CD14-positive monocyte (primary cell): ENCODE data around the gene BORCS8. TPM values are rescaled to one million over a fixed set of nuclear protein-coding genes. Genes with fewer than 3 reads are reported as not detected.

Source experiments
- DNase-seq, 3 donors: peaks; one replicate each; pipeline ENCODE4 v3.0.0-alpha.2; 2011 to 2022
- H2AFZ ChIP-seq: 2 replicates; pipeline ENCODE4 v1.6.0; 2012; ENCODE audit warnings: mild to moderate bottlenecking, low read depth, low read length, inconsistent platforms; ENCODE audit not compliant: insufficient read depth, poor library complexity, severe bottlenecking
- H3K27ac ChIP-seq, 2 donors: 1 replicate in 1 of 2; 2 replicates in 1 of 2; pipeline ENCODE4 v1.5.1; 2012 to 2013; ENCODE audit warnings: low read length in 2 of 2, control low read depth in 1 of 2, inconsistent platforms in 1 of 2, low read depth in 1 of 2, mild to moderate bottlenecking in 1 of 2
- H3K27me3 ChIP-seq, 2 donors: one replicate each; pipeline versions ENCODE4 v1.6.0 to v1.6.1; 2011 to 2013; ENCODE audit warnings: low read length in 2 of 2; ENCODE audit not compliant: control insufficient read depth in 2 of 2, insufficient read depth in 2 of 2
- H3K36me3 ChIP-seq, 2 donors: replicated peaks in 1 of 2; 1 replicate in 1 of 2; 2 replicates in 1 of 2; pipeline versions ENCODE4 v1.5.1 to v1.6.1; 2012 to 2013; ENCODE audit warnings: low read length in 2 of 2, control low read depth in 1 of 2, inconsistent platforms in 1 of 2, mild to moderate bottlenecking in 1 of 2; ENCODE audit not compliant: insufficient read depth in 2 of 2, control insufficient read depth in 1 of 2
- H3K4me1 ChIP-seq, 2 donors: 1 replicate in 1 of 2; 2 replicates in 1 of 2; pipeline versions ENCODE4 v1.5.1 to v1.6.1; 2012 to 2013; ENCODE audit warnings: low read length in 2 of 2, control low read depth in 1 of 2, inconsistent platforms in 1 of 2, mild to moderate bottlenecking in 1 of 2, moderate library complexity in 1 of 2; ENCODE audit not compliant: insufficient read depth in 2 of 2, control insufficient read depth in 1 of 2
- H3K4me2 ChIP-seq: replicated peaks from 2 replicates; pipeline ENCODE3; 2012; ENCODE audit warnings: low read length, moderate library complexity, mild to moderate bottlenecking; ENCODE audit not compliant: poor library complexity, severe bottlenecking; ENCODE audit errors: extremely low read depth
- H3K4me3 ChIP-seq, 3 experiments: fragments of 200-600 bp in 1 of 3; sonication (generic) in 1 of 3; replicated peaks in 1 of 3; 1 replicate in 2 of 3; 2 replicates in 1 of 3; pipeline ENCODE4 v1.5.1; 2011 to 2013; ENCODE audit warnings: low read length in 3 of 3, mild to moderate bottlenecking in 3 of 3, control low read depth in 2 of 3, low read depth in 2 of 3, inconsistent platforms in 1 of 3, moderate library complexity in 1 of 3
- H3K79me2 ChIP-seq: 2 replicates; pipeline ENCODE4 v1.6.0; 2012; ENCODE audit warnings: mild to moderate bottlenecking, control low read depth, inconsistent platforms, low read length, moderate library complexity; ENCODE audit not compliant: insufficient read depth
- H3K9ac ChIP-seq: 2 replicates; pipeline ENCODE4 v1.6.0; 2017; ENCODE audit warnings: low read length, mild to moderate bottlenecking; ENCODE audit not compliant: insufficient read depth, poor library complexity, severe bottlenecking
- H3K9me3 ChIP-seq, 2 donors: replicated peaks in 1 of 2; 1 replicate in 1 of 2; 2 replicates in 1 of 2; pipeline versions ENCODE4 v1.5.1 to v1.6.1; 2012 to 2013; ENCODE audit warnings: low read length in 2 of 2, control low read depth in 1 of 2; ENCODE audit not compliant: control insufficient read depth in 1 of 2, insufficient read depth in 1 of 2
- H4K20me1 ChIP-seq: 2 replicates; pipeline ENCODE4 v1.6.0; 2012; ENCODE audit warnings: mild to moderate bottlenecking, low read length, control low read depth, moderate library complexity; ENCODE audit not compliant: insufficient read depth
- H3K27ac Mint-ChIP-seq, 7 donors: one replicate each; pipeline ENCODE4 v1.8.0; 2020; ENCODE audit warnings: mild to moderate bottlenecking in 7 of 7, mixed read lengths in 7 of 7, moderate library complexity in 6 of 7, inconsistent platforms in 2 of 7
- H3K27me3 Mint-ChIP-seq, 3 donors: one replicate each; pipeline ENCODE4 v1.8.0; 2021 to 2022; ENCODE audit warnings: low read depth in 3 of 3, mild to moderate bottlenecking in 3 of 3, mixed read lengths in 3 of 3, moderate library complexity in 3 of 3, inconsistent platforms in 1 of 3
- H3K36me3 Mint-ChIP-seq, 2 donors: one replicate each; pipeline ENCODE4 v1.8.0; 2020; ENCODE audit warnings: mixed read lengths in 2 of 2, inconsistent platforms in 1 of 2, mild to moderate bottlenecking in 1 of 2
- H3K4me1 Mint-ChIP-seq: one replicate; pipeline ENCODE4 v1.8.0; 2020; ENCODE audit warnings: mild to moderate bottlenecking, mixed read lengths
- H3K4me3 Mint-ChIP-seq, 2 donors: one replicate each; pipeline ENCODE4 v1.8.0; 2020; ENCODE audit warnings: mild to moderate bottlenecking in 2 of 2, mixed read lengths in 2 of 2, moderate library complexity in 1 of 2
- H3K9me3 Mint-ChIP-seq, 7 donors: one replicate each; pipeline ENCODE4 v1.8.0; 2020 to 2022; ENCODE audit warnings: mixed read lengths in 7 of 7, mild to moderate bottlenecking in 6 of 7, moderate library complexity in 6 of 7, inconsistent platforms in 2 of 7
- CTCF ChIP-seq: fragments of 200-600 bp; IDR thresholded peaks from one replicate; pipeline ENCODE4 v1.8.0; 2022; ENCODE audit warnings: antibody characterized with exemption, mild to moderate bottlenecking
- WGBS: methylation state at CpG from one replicate; pipeline ENCODE4 v1.1.5; 2013; ENCODE audit warnings: missing lambda C conversion rate; ENCODE audit not compliant: insufficient coverage; 5-methylcytosine and 5-hydroxymethylcytosine counted together
- intact Hi-C, 2 donors: fragments of 100-400 bp; cut with micrococcal nuclease; formaldehyde crosslinking; loops; one replicate each; pipeline versions ENCODE4 v1.15.0 to v1.15.1; 2023
- polyA plus RNA-seq, 3 donors: library from polyadenylated mRNA; depleted of rRNA in 1 of 3; unstranded in 2 of 3; stranded (reverse) in 1 of 3; fragments of 300-500 nt in 2 of 3; fragments of >200 nt in 1 of 3; fragmentation: Illumina TruSeq in 2 of 3; gene quantifications; 1 replicate in 2 of 3; 2 replicates in 1 of 3; pipeline ENCODE4 v1.2.3, GENCODE V29; 2012 to 2021

Gene BORCS8
- polyA plus RNA-seq, 3 donors, result 31.6 to 44.1 (median 36.5) TPM

- peak; percentile 61 for TF ChIP-seq CTCF
- no peaks in the 10 kb centered on the region for H3K9me3 ChIP-seq
- peaks cover 16 to 17% of the 10 kb centered on the region in 2 donors for H3K4me1 ChIP-seq
- WGBS, result 36% methylated on average over 3 of the region's 5 CpGs
- no peak overlapping the region for H3K4me2 ChIP-seq
- no peak overlapping the region for H3K27ac ChIP-seq
- intact Hi-C loops, result loop anchor here (5.0 kb wide), 1 partner anchor 88 kb away; no protein-coding TSS in a partner anchor
- peaks cover 0 to 2% (median 0%) of the 10 kb centered on the region in 7 donors for H3K9me3 Mint-ChIP-seq
- H3K4me3 ChIP-seq, result no peak overlapping the region
- peaks cover 26% of the 10 kb centered on the region for H3K4me1 Mint-ChIP-seq
- no peaks in the 10 kb centered on the region for H3K27me3 ChIP-seq
- no peaks in the 10 kb centered on the region for H4K20me1 ChIP-seq
- H3K36me3 ChIP-seq, result no peaks in the 10 kb centered on the region
- H3K9ac ChIP-seq, result no peak overlapping the region
- no peaks in the 10 kb centered on the region for H3K36me3 Mint-ChIP-seq
- no peak overlapping the region for H2AFZ ChIP-seq
- no peaks in the 10 kb centered on the region for H3K79me2 ChIP-seq
- H3K4me3 Mint-ChIP-seq, result no peak overlapping the region
- H3K27me3 Mint-ChIP-seq, result peaks cover 8 to 11% (median 10%) of the 10 kb centered on the region in 3 donors
- H3K27ac Mint-ChIP-seq, result peak overlapping the region in 1 of 7 donors; percentile 19
- no peak for DNase-seq
These were observed 52.1 kb downstream of the BORCS8 start for GRCh38 chr19:19139876-19140229.

- no peaks in the 10 kb centered on the region for H3K27me3 ChIP-seq
- no peak for TF ChIP-seq CTCF
- peak within 1 kb of the TSS; percentile 100 for H2AFZ ChIP-seq
- H3K79me2 ChIP-seq, result no peaks in the 10 kb centered on the region
- peak within 1 kb of the TSS; percentile 29 to 79 (median 63) for H3K4me3 ChIP-seq
- peak; percentile 96 to 97 (median 96) for DNase-seq
- H3K9me3 ChIP-seq, result no peaks in the 10 kb centered on the region
- peak within 1 kb of the TSS; percentile 60 to 91 (median 82) for H3K27ac Mint-ChIP-seq
- H3K27ac ChIP-seq, result peak within 1 kb of the TSS in 1 of 2 donors; percentile 76
- peaks cover 28% of the 10 kb centered on the region for H3K4me1 Mint-ChIP-seq
- H3K4me1 ChIP-seq, result peaks cover 19 to 21% of the 10 kb centered on the region in 2 donors
- H3K9me3 Mint-ChIP-seq, result peaks cover 0 to 3% (median 0%) of the 10 kb centered on the region in 7 donors
- H4K20me1 ChIP-seq, result no peaks in the 10 kb centered on the region
- no peaks in the 10 kb centered on the region for H3K36me3 Mint-ChIP-seq
- intact Hi-C loops, result loop anchor here (5.0 kb wide), 1 partner anchor 86 kb away; no protein-coding TSS in a partner anchor
- under 1% methylated on average over 31 of the region's 42 CpGs for WGBS
- H3K4me2 ChIP-seq, result peak within 1 kb of the TSS; percentile 95
- peak within 1 kb of the TSS; percentile 76 for H3K9ac ChIP-seq
- H3K27me3 Mint-ChIP-seq, result peaks cover 8 to 10% (median 10%) of the 10 kb centered on the region in 3 donors
- peak within 1 kb of the TSS; percentile 88 to 97 for H3K4me3 Mint-ChIP-seq
- H3K36me3 ChIP-seq, result no peaks in the 10 kb centered on the region
These were observed 53.6 kb downstream of the BORCS8 start, which contains the start of gene TMEM161A for GRCh38 chr19:19138109-19138981. Gene TMEM161A, minus strand, starts transcription at chr19:19138478. Its CDS starts 50 bp downstream, at chr19:19138428.
